CD4-positive, alpha-beta T cell treated with Interleukin-4 for 1 hour (primary cell): ENCODE measurements around the gene TNFRSF25.
A peak's percentile ranks its signal among the peaks of the same experiment; 100 is the strongest.
"Not testable (repeated sequence)": the region's sequence is repeated elsewhere in the genome, so short reads cannot be mapped to it uniquely, and the experiment has no call there.

ENCODE experiments used
- DNase-seq, 2 donors: peaks; one replicate each; pipeline ENCODE4 v3.0.0-alpha.2; 2020 to 2022

TNFRSF25 gene

DNA sequence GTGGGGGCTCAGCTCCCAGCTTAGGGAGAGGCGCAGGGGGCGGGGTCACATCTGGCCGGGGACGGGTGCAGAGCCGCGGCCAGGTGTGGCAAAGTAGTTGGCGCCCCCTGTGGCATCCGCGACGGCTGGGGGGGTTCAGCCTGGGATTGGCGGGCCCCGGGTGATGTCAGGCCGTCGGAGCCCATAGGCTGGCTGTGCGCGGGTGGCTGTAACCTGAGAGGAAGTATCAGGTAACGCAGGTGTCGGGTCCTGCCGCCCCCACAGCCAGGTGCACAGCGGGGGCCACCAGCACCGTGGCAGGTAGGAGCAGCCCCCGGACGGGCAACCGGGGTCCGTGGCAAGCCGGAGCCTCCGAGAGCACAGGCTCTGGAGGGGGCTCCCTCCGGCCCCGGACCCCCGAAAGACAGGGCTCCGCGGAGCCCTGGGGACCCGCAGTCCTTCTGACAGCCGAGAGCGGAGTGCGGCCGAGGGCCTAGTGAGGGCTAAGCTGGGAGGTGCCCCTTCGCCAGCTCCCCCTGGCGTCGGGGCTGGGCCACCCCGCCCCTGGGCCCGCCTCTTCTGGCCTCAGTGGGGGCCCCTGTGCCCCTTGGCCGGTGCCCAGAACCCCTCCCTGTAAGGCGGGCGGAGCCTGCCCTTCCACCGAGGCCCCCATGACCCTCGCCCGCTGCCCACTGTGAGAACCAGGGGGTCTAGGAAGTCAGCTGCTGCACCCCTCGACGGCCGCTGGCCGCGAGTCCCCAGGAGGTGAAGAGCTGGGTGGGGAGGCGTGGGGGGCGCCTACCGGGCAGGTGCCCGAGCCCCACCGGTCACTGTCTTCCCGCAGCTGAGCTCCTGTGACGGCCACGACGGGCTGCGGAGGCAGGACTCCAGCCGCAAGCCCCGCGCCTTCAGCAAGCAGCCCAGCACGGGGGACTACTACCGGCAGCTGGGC is 17.9 kb downstream of the TNFRSF25 start:
- peak; percentile 55 to 68 for DNase-seq

DNA sequence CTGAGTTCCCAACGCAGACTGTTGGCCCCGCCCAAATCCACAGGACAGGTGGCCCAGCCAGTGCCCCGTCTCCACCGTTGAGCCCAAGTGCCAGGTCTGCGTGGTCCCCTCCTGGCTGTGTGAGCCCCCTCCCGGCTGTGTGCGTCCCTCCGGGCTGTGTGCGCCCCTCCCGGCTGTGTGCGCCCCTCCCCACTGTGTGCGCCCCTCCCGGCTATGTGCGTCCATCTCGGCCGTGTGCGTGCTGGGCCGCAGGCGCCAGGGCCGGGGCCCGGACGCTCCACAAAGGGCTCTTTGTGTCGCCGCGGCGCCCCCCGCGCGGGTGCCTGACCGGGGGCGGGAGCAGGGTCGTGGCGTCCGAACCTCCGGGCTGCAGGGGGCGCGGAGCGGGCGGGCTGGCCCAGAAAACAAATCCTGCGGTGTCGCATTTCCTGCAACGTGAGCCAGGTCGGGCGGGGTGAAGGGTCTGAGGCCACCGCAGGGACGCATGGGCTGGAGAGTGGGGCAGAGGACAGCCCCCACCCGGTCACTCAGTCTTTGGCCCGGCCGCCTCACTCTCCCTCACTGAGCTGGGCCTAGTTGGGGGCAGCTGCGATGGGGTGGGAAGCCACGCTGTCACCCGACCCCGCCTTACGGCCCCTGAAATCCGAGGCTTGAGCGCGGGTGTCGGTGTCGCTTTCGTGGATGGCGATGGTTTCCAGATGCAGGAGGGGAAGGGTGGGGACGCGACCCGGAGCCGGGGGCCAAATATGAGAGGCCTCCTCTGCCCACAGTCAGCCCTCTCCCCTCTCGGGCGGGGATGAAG is 18.8 kb downstream of the TNFRSF25 start:
- no peak for DNase-seq

DNA sequence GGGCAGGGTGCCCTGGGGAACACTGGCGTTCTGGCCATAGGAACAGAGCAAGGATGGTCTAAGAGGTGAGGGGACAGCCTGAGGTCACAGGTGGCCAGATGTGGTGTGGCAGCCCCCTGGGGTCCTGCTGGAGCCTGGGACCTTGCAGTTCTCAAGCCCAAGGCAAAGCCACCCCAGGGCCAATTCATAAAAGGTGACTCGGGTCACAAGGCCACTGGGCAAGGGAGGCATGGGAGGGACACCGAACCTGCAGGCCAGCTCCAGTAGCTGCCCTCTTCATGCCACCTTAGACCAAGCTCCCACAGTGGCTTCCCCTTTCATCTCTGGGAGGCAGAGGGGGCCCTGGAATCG is 19.3 kb downstream of the TNFRSF25 start:
- DNase-seq: no peak

DNA sequence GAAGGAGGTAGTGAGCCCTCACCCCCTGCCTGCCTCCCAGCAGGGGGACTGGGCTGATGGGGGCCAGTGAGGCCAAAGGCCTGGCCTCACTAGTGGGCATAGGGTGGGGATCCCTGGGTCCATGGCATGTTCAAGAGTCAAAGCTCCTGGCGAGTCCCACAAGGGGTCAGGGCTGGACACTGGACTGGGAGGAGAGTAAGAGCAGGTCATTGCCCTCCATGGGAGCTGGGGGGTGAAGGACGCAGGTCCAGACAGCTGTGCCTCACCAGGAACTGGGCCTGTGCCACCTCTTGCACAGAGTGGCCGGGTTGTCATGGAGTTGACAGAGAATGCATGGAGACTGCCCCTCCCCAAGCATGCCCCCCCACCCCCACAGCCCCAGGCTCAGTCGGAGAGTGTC is 20.0 kb downstream of the TNFRSF25 start:
- not testable (repeated sequence) for DNase-seq

DNA sequence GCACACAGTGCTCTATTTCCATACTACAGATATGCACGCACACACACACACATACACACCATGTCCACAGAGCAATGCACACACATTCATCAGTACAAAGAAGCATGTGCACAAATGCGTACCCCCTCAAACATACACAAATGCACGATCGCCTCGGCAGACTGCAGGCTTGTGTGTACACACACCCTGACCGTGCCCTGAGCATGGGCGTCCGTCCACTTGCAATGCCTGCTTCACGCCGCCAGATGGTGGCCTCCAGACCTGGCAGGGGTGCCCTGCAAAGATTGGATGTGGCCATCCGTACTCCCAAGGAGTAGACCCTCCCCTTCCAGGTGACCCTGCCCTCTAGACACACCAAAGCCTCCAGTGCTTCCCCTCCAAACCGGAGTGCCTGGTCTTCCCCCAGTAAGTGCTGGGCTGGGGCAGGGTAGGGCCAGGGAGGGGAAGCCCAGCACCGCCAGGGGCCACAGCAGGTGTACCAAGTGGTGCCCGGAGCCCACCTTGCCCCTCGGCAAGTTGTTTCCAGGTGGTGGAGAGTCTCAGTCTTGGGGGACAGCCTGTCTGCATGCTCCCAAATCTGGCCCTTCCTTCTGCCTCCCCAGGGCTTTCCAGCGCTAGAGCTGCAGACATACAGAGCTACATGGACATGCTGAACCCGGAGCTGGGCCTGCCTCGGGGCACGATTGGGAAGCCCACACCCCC is 20.8 kb downstream of the TNFRSF25 start:
- DNase-seq: peak; percentile 30 to 52

DNA sequence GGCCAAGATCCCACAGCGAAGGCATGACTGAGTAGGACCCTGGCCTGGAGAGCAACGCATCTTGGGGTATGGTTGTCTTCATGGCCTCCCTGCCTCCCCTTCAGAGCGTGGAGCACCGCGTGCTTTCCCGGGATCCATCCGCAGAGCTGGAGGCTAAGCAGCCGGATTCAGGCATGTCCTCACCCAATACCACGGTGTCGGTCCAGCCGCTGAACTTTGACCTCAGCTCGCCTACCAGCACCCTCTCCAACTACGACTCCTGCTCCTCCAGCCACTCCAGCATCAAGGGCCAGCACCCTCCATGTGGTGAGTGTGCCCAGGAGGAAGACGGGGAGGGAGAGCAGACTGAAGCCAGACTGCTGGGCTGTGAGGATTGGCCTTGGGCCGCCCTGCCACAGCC is 21.6 kb downstream of the TNFRSF25 start:
- DNase-seq: no peak

DNA sequence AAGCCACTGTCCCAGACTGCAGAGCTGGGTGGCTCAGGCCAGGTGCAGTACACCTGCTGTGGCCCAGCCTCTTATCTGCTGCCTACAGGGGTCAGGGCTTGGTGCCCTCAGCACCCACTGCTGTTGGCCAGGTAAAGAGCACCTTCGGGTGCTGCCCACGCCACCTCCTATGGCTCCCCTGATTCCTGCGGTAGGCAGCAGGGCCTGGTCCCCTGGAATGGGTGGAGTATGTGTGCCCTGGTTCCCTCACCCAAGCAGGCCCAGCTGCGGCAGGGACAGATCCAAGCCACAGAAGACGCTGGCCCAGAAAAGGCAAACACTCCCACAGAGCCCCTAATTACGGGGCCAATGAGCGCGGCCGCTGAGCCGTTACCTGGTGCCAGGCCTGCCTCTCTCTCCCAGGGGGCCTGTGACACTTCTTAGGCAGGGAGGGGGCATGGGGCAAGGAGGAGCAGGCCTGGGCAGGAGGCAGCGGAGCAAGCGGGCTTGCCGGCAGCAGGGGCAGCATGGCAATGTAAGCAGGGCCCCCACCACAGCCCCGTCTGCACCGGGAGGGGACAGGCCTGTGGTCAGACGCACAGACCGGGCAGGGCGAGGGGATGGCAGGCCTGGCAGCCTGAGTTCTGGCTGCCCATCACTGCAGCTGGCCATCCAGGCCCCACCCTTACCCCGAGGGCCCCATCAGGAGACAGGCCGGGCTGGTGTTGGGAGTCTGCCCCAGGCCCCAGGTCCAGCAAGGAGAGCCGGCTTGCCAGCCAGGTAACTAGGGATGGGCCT is 22.4 kb downstream of the TNFRSF25 start:
- DNase-seq: no peak

DNA sequence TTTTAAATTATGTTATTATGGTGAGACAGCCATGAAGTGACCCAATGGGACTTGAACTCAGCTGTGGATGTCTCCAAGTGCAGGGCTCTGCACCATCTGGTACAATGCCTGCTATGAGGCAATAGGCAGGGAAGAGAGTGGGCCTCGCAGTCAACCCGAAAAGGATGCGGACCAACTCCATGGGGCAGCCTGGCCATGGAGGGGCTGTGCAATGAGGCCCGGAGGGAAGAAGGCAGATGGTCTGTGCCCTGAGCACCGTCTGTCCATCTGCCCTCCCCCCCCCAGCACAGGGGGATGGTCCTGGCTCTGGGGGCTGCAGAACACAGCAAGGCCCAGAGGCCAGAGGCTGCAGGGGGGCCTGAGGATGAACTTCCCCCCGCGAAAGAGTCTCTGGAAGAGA is 24.4 kb downstream of the TNFRSF25 start:
- DNase-seq: no peak

DNA sequence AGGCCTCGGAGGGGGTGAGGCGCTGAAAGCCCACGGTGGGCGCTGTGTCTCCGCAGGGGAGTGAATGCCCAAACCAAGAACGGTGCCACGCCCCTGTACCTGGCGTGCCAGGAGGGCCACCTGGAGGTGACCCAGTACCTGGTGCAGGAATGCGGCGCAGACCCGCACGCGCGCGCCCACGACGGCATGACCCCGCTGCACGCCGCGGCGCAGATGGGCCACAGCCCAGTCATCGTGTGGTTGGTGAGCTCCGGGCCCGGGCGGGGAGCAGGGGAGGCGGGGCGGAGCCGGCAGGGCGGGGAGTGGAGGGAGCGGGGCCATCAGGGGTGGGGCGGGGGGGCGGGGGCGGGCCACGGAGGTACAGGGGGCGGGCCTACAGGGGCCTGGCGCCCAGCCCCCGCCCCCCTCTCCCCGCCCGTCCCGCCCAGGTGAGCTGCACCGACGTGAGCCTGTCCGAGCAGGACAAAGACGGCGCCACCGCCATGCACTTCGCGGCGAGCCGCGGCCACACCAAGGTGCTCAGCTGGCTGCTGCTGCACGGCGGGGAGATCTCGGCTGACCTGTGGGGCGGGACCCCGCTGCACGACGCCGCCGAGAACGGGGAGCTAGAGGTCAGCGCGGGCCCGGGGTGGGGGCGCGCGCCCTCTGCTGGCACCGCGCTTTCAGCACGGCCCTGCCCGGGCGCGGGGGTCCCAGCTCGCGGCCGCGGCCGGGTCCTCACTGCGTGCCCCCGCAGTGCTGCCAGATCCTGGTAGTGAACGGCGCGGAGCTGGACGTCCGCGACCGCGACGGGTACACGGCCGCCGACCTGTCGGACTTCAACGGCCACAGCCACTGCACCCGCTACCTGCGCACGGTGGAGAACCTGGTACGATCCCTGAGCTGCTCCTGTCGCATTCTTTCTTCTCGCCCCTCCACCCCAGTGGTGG is 25.5 kb downstream of the TNFRSF25 start:
- peak; percentile 76 to 80 for DNase-seq

DNA sequence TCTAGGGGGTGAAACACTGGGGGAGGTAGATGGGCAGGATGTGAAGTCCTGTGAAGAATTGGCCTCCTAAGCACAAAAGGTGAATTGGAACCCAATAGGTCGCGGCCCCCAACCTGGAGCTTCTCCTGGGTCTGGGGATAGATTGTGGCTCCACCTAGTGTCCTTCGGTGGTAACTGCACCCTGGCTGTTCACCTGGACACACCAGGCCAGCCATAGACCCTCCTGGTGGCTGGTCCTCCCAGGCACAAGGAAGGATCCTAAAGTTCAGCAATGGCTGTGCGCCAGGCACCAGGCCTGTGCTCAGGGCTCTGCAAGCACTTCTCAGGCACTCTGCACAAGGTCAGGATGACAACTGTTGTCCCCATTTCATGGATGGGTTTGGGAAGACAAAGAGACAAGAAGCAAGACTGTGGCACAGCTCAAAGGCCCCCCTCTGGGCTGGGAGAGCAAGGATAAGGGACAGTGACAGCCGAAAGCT is 27.9 kb downstream of the TNFRSF25 start:
- peak; percentile 75 to 80 for DNase-seq

DNA sequence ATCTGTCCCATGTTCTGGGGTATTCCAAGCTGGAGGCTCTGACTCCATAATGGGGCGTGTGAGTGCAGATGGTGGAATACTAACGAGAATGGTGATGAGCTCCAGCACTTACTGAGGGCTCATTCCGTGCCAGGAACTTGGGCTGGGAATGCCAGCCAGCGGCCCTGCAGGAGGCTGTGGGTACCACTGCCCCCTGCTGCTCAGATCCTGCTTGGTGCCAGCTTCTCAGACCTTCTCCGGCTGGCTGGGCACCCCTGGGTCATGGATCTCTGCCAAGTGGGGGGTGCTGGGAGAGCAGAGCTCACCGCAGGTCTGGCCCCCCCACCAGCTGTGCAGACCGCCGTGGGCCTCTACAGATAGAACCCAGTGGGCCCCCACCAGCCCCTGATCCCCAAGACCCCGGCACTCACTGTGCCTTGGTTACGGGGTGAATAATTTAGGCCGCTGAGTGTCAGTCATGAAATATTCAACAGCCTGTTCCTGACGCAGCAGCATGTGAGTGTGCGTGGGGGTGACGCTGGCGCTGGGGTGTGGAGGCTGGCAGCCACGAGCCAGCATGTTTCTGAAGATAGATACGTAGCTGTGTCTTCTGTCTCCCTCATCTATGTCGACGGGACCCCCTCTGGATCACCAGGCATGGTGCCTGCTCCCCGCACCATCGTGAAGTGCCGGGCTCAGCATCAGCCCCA is 28.8 kb downstream of the TNFRSF25 start:
- DNase-seq: not testable (repeated sequence)

DNA sequence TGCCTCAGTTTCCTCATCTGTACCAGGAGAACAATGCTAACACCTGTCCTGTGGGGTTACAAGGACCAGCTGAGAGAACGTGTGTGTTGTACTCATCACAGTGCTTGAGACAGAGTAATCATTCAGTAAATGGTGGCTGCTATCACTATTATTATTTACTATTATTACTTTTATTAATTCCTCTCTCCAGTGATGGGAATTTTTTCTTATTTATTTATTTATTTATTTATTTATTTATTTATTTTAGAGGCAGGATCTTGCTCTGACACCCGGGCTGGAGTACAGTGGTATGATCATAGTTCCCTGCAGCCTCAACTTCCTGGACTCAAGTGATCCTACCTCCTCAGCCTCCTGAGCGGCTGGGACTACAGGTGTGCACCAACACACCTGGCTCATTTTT is 29.7 kb downstream of the TNFRSF25 start:
- not testable (repeated sequence) for DNase-seq

DNA sequence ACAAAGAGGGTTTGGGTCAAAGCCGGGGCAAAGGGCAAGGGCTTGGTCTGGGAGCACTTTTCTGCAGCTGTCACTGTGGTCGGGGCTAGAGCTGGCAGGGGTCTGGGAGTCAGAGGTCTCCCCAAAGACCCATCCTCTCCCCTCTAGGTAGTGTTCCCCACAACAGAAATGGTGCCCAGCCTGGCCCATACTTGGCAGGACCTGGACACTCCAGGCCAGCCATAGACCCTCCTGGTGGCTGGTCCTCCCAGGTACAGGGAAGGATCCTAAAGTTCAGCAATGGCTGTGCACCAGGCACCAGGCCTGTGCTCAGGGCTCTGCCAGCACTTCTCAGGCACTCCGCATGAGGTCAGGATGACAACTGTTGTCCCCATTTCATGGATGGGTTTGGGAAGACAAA is 30.4 kb downstream of the TNFRSF25 start:
- no peak for DNase-seq

DNA sequence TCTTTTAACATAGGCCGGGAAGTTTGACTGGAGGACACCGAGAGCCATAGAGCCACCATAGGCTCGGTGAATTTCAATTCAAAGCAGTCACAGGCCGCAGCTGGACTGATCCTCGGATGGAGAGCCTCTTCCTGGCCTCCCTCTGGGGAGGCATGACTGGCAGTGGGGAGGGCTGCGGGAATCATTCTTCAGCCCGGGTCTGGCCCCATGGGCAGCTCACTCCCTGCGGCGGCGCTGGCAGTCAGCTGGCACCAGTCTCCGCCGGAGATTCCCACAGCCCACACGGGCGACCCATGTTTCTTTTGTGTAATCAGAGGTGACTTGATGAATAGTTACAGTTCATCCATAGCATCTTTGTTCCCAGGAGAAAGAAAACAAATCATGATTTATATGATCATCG is 30.8 kb downstream of the TNFRSF25 start:
- no peak for DNase-seq

DNA sequence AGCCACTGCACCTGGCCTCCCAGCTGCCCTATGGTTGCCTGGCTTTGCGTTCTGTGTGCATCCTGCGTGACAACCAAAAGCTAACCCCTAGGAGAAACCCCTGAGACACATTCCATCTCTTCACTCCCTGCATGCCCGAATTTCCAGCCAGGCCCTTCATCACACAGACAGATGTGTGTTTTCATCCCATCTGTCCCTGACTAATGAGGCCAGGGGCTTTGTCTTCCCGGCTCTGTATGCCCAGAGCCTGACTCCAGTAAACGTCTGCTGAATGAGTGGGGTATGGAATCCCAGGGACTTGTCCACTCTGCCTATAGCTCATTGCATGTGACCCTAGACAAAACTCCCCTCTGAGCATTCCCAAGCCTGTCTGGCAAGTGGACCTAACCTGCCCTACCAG is 31.8 kb downstream of the TNFRSF25 start:
- no peak for DNase-seq

DNA sequence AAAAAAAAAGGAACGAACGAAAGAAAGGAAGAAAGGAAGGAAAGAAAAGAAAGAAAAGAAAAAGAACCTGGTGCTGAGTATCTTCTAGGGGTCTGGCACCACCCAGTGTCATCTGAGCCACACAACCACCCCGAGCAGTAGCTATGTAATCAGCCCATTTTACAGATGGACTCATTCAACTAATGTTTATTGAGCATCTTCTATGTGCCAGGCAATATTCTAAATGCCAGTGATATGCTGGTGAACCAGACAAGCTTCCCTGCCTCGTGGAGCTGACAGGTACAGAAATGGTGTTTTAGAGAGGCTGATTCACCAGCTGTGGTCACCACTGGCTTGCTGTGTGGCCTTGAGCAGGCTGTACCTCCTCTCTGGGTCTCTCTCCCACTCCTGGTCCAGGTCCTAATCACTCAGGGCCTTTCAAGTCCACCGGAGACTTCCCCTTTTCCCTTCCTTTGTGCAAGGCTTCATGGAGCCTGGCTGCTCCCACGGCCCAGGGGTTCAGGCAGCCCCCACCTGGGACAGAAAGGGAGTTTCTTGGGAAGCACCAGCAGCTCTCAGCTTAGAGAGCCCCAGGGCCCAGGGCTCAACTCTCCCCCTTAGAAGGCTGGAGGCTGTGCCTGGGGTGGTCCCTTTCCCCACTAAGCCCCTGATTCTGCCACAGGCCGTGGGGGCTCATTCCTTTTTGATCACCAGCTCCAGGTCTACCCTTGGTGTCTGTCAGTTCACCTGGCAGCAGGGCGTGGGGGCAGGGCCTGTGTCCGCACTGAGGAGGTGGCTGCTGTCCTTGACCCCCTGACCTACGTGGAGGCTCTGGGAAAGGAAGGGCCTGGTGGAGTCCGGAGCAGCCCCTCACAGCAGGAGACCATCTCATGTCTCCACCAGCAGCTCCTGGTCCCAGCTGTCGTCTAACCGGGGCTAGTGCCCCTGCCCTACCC is 34.1 kb downstream of the TNFRSF25 start:
- DNase-seq: not testable (repeated sequence)

DNA sequence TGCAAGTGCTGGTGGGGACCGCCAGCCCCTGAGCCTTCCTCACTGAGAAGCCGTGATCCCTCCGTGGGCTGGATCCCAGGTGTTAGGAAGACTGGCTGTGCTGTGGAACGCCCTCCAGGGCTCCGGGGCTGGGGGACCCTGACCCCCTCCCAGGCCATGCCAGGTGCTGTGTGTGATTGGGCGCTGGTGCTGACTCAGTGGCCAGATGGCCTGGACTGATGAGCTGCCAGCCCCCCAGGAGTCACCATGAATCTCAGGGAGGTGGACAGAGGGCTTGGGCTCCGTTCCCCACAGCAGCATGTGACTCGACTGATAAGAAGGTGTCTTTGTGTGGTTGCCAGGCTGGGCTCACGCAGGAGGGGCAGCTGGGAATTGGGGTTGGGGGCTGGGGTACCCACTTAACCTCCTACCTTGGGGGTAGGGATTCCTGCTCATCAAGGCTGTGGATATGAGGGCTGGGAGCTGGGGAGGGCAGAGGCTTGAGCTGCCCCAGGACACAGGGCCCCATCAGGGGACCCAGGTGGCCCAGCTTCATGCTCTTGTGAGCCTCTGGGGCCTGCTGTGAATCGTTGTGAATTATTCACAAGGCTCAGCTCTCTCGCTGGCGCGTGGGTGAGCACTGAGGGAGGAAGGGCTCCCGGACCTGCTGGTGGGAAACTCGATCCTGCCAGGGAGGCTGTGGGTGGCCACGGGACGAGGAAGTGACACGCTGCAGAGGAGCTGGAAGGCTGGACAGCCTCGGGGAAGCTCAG is 36.1 kb downstream of the TNFRSF25 start:
- DNase-seq: not testable (repeated sequence)

DNA sequence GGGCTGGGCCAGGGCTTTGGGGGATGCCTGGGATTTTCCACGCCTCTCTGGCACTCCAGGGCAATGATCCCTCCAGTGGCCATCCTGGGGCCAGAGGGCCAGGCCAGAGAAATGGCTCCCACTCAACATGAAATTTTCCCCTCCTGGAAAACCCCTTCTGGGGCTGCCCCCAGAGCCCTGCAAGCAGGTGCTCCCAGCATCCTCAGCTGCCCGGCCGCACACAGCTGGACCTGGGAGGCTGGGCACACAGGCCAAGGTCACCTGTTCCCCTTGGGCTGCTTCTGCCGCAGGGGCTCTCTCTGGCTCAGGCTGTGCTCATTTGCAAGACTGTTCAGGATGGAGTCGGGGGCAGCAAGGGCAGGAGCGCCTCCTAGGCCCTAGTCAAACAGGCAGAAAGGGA is 37.5 kb downstream of the TNFRSF25 start:
- DNase-seq: not testable (repeated sequence)
